ENCODE measurements around the gene ERMP1.

- no peak for TF ChIP-seq EZH2 (IDR thresholded peaks at IDR 0.05; ENCODE audit: low read length, unreplicated experiment)
- TF ChIP-seq, protein P1, sequence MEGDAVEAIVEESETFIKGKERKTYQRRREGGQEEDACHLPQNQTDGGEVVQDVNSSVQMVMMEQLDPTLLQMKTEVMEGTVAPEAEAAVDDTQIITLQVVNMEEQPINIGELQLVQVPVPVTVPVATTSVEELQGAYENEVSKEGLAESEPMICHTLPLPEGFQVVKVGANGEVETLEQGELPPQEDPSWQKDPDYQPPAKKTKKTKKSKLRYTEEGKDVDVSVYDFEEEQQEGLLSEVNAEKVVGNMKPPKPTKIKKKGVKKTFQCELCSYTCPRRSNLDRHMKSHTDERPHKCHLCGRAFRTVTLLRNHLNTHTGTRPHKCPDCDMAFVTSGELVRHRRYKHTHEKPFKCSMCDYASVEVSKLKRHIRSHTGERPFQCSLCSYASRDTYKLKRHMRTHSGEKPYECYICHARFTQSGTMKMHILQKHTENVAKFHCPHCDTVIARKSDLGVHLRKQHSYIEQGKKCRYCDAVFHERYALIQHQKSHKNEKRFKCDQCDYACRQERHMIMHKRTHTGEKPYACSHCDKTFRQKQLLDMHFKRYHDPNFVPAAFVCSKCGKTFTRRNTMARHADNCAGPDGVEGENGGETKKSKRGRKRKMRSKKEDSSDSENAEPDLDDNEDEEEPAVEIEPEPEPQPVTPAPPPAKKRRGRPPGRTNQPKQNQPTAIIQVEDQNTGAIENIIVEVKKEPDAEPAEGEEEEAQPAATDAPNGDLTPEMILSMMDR (conservative IDR thresholded peaks at IDR 0.05; ENCODE audit: low read depth, low read length) = no peak
Observed at GRCh38 chr9:5778805-5779204, 54.1 kb downstream of the ERMP1 start.

Data from PC-3 (cell line).